GM20000 (cell line): ENCODE data around the gene PTBP3.

Experiments used
- DNase-seq: peaks from one replicate; pipeline ENCODE4 v3.0.0; 2012; ENCODE audit warnings: low spot score
- TF ChIP-seq, protein P1 (sequence below): IDR thresholded peaks from 2 replicates; pipeline ENCODE4 v1.5.1; 2012; ENCODE audit warnings: mild to moderate bottlenecking, control low read depth; ENCODE audit errors: extremely low read depth, missing control alignments

Gene PTBP3

DNA sequence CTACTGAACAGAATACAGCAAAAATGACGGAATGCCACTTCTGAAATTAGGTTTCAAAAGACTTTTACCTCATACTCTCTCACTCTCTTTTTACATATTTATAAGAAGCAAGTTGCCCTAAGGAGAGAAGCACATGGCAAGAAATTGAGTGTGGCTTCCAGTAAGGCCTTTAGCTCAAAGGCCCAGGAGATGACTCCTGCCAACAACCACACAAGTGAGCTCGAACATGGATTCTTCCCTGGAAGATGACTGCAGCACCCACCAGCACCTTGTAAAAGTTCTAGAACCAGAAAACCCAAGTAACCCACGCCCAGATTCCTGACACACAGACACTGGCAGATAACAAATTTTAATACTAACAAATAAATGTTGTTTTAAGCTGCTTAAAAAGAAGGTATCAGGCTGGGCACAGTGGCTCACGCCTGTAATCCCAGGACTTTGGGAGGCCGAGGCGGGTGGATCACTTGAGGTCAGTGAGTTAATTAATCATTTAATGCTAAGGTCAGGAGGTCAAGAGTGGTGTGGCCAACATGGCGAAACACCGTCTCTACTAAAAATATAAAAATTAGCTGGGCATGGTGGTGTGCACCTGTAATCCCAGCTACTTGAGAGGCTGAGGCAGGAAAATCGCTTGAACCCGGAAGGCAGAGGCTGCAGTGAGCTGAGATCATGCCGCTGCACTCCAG is 17.0 kb downstream of the PTBP3 start:
- DNase-seq = no peak
- TF ChIP-seq, protein P1, sequence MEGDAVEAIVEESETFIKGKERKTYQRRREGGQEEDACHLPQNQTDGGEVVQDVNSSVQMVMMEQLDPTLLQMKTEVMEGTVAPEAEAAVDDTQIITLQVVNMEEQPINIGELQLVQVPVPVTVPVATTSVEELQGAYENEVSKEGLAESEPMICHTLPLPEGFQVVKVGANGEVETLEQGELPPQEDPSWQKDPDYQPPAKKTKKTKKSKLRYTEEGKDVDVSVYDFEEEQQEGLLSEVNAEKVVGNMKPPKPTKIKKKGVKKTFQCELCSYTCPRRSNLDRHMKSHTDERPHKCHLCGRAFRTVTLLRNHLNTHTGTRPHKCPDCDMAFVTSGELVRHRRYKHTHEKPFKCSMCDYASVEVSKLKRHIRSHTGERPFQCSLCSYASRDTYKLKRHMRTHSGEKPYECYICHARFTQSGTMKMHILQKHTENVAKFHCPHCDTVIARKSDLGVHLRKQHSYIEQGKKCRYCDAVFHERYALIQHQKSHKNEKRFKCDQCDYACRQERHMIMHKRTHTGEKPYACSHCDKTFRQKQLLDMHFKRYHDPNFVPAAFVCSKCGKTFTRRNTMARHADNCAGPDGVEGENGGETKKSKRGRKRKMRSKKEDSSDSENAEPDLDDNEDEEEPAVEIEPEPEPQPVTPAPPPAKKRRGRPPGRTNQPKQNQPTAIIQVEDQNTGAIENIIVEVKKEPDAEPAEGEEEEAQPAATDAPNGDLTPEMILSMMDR = no peak

DNA sequence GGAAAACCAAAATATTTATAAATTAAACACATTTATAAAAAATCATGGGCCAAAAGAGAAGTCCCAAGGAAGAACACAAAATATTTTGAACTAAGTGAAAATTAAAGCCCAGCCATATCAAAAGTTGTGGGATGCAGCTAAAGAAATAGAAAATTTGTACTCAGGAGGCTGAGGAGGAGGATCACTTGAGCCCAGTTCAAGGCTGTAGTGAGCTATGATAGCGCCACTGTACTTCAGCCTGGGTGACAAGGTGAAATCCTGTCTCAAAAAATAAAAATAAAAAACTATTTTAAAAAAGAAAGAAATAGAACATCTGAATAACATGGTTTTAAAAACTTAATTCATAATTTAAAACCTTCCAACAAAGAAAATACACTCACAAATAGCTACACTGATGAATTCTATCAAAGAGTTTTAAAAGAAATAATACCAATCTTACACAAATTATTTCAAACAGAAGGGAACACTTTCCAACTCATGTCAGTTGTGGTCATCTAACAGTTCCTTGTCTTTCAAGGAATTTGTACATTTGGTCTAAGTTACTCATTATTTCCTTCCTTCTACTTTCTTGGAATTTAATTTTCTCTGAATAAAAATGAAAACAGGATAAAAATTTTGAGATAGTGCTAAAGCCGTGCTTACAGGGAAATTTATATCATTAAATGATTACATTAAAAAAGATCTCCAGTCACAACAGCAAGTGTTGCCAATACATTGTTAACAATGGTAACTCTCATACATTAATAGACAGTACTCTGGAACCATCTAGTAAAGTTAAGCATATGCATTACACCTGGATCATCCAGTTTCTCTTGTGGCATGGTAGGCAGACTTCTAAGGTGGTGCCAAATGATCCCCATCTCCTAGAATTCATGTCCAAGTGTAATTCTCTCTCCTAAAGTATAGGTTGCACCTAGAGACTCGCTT is 17.8 kb downstream of the PTBP3 start:
- TF ChIP-seq, protein P1 = no peak
- no peak for DNase-seq

DNA sequence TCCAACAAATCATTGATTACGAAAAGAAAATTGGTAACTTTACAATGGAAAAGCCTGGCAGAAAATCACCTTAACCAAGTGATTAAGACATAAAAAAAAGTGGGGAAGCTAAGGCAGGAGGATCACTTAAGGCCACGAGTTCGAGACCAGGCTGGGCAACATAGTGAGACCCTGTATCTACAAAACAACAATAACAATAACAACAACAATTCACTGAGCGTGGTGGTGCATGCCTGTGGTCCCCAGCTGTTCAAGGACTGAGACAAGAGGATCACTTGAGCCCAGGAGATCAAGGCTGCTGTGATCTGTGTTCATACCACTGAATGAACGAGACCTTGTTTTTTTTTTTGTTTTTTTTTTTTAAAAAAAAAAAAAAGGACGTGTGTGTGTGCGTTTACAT is 21.3 kb downstream of the PTBP3 start:
- DNase-seq = no peak
- TF ChIP-seq, protein P1 = no peak

DNA sequence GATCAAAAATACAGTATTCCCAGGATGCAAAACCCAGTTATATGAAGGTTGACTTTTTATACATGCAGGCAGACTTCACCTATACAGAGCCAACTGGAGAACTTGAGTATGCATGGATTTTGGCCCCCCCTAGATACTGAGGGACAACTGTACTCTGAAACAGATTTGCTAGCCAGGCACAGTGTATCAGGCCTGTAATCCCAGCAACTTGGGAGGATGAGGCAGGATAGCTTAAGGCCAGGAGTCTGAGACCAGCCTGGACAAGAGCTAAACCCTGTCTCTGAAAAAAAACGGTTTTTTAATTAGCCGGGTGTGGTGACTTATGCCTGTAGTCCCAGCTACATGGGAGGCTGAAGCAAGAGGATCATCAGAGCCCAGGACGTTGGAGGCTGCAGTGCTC is 21.9 kb downstream of the PTBP3 start:
- TF ChIP-seq, protein P1 = no peak
- no peak for DNase-seq

DNA sequence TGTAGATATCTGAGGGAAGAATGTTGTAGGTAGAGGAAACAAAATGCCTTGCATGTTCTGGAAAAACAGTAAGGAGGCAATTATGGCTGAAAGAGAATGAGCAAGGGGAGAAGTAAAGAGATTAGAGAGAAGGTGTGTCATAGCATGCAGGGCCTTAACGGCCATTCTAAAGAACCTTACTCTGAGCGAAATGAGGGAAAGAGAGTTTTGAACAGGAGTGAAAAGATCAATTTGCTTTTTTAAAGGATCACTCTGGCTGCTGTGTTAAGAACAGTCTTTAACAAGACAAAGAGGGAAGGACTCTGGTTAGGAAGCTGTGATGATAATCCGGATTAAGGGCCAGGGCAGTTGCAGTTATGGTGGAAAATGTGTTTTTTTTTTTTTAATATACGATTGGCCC is 22.6 kb downstream of the PTBP3 start:
- TF ChIP-seq, protein P1 = no peak
- DNase-seq = no peak

DNA sequence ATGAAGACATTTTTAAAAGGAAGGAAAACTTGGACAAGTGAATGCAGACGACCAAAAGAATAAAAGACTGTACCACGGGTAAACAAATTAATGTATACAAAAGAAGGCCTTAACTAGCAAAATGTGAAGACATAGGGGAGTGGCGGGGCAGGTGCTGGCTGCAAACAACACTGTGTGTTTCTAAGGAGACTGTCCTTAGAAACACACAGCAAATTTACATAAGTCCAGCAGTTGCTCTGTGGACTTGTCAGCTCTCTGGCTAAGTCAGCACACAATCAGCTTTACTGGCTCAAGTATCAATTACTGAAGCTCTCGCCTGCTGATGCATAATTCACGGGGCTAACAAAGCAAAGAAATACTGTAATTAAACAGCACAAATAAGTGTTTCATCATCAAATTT is 24.8 kb downstream of the PTBP3 start:
- TF ChIP-seq, protein P1 = no peak
- DNase-seq = no peak

DNA sequence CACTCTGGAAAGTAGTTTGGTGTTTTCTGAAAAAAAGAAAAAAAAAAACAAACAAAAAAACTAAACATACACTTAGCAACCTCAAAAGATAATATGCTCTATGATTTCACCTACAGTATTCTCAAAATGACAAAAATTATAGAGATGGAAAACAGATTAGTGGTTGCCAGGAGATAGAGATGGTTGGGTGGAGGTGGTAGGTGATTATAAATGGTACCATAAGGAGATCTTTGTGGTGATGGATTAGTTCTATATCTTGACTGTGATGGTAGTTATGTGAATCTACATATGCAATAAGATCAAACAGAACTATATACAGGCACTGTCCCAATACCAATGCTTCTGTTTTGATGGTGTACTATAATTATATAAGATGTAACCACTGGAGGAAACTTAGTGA is 32.0 kb downstream of the PTBP3 start:
- TF ChIP-seq, protein P1 = no peak
- DNase-seq = no peak
